Testis (tissue), 3 donors: Measurements from ENCODE around the gene DAB1. TPM values are rescaled to one million over a fixed set of nuclear protein-coding genes. Genes with fewer than 3 reads are reported as not detected.

Source experiments
- DNase-seq: peaks from one replicate; pipeline ENCODE4 v3.0.0-alpha.2; 2019
- H3K27ac ChIP-seq, 2 donors: fragments of 200-600 bp; sonication (generic); one replicate each; pipeline ENCODE4 v1.5.1; 2019
- H3K27me3 ChIP-seq: fragments of 200-600 bp; sonication (generic); one replicate; pipeline ENCODE4 v1.5.1; 2019
- H3K36me3 ChIP-seq: fragments of 200-600 bp; sonication (generic); one replicate; pipeline ENCODE4 v1.5.1; 2017; ENCODE audit warnings: low read depth; ENCODE audit errors: missing control alignments
- H3K4me1 ChIP-seq: fragments of 200-600 bp; sonication (generic); one replicate; pipeline ENCODE4 v1.5.1; 2019
- H3K4me3 ChIP-seq, 2 donors: fragments of 200-600 bp; sonication (generic); one replicate each; pipeline ENCODE4 v1.5.1; 2017 to 2019
- H3K9me3 ChIP-seq: fragments of 200-600 bp; sonication (generic); one replicate; pipeline ENCODE4 v1.5.1; 2017
- POLR2A ChIP-seq: fragments of 450-650 bp; IDR thresholded peaks from one replicate; pipeline ENCODE4 v1.6.1; 2017; ENCODE audit warnings: antibody characterized with exemption, mild to moderate bottlenecking, moderate library complexity
- WGBS, 2 donors: methylation state at CpG; one replicate each; pipeline ENCODE4 v1.1.5; 2018; 5-methylcytosine and 5-hydroxymethylcytosine counted together
- intact Hi-C: fragments of 100-400 bp; cut with DNase I; formaldehyde crosslinking; loops from one replicate; pipeline ENCODE4 v1.15.1; 2023; ENCODE audit warnings: low total_unique reads
- polyA plus RNA-seq: library from polyadenylated mRNA; stranded (reverse); fragments of 350-450 nt; fragmentation: Illumina TruSeq; extraction: RNeasy Lipid Tissue Mini Kit (QIAGEN cat#74804); gene quantifications from one replicate; pipeline ENCODE4 v1.2.3, GENCODE V29; 2014; ENCODE audit warnings: low read depth, low replicate concordance; ENCODE audit not compliant: insufficient read depth
- total RNA-seq, 2 donors: library from RNA; depleted of rRNA; stranded (reverse); fragments of >200 nt; gene quantifications; one replicate each; pipeline ENCODE4 v1.2.3, GENCODE V29; 2016
- TF ChIP-seq, protein P1 (sequence below), 3 experiments: fragments of 450-650 bp in 2 of 3; fragments of 200-600 bp in 1 of 3; sonication (generic) in 1 of 3; IDR thresholded peaks; one replicate each; pipeline ENCODE4 v1.5.1; 2016 to 2019; ENCODE audit warnings: antibody characterized with exemption in 3 of 3, mild to moderate bottlenecking in 2 of 3, moderate library complexity in 1 of 3

Gene DAB1
- total and polyA plus RNA-seq, 3 donors from 2014 or later = 0.79 to 1.7 (median 1.2) TPM

DNA sequence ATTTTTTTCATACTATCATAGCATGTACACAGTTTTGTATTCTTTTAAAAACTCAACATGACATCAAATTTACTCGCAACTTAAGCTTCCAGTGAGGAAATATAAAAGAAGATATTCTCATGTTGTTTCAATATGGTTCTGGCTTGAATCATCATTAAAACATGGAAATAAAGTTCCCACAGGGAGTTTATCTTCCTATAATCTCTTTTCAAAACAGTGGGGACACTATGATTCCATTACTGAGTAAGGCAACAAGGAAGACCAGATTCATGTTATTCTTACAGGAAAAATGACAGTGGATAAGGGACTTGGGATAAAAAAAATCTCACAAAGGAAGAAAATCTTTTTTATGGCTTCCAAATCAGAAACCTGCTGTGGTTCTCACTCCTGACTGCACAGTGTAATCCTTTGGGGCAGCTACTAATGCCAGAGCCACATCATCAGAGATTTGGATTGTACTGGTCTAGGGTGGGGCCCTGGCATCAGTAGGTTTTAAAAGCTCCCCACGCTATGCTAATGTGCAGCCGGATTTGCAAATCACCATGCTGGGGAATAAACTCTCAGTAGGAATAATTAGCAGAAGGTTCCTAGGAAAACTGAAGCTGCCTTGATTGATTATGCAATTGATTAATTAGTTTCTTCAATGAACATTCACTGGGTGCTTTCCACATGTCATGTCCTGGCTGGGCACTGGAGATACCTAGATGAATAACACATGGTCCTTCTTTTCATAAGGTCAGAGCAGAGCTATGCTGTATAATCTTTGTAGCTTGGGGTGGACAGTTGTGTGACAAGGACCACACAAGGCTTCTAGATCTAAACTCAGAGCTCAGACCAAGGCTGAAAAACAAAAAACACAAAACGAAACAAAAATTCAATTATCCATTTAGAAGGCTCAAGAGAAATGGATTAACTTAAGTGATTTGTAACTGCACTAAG is 386.9 kb downstream of the DAB1 start:
- 57 to 66% methylated on average over 4 of the region's 4 CpGs for WGBS, 2 donors
- no peaks in the 10 kb centered on the region for H3K4me1 ChIP-seq
- H3K27ac ChIP-seq = no peak overlapping the region
- intact Hi-C loops = no loop called here
- TF ChIP-seq, protein P1, sequence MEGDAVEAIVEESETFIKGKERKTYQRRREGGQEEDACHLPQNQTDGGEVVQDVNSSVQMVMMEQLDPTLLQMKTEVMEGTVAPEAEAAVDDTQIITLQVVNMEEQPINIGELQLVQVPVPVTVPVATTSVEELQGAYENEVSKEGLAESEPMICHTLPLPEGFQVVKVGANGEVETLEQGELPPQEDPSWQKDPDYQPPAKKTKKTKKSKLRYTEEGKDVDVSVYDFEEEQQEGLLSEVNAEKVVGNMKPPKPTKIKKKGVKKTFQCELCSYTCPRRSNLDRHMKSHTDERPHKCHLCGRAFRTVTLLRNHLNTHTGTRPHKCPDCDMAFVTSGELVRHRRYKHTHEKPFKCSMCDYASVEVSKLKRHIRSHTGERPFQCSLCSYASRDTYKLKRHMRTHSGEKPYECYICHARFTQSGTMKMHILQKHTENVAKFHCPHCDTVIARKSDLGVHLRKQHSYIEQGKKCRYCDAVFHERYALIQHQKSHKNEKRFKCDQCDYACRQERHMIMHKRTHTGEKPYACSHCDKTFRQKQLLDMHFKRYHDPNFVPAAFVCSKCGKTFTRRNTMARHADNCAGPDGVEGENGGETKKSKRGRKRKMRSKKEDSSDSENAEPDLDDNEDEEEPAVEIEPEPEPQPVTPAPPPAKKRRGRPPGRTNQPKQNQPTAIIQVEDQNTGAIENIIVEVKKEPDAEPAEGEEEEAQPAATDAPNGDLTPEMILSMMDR (IDR thresholded peaks at IDR 0.05) = no peak
- TF ChIP-seq POLR2A = no peak
- H3K36me3 ChIP-seq = no peaks in the 10 kb centered on the region
- H3K4me3 ChIP-seq = no peak overlapping the region
- DNase-seq = no peak
- no peaks in the 10 kb centered on the region for H3K27me3 ChIP-seq
- H3K9me3 ChIP-seq = no peaks in the 10 kb centered on the region

DNA sequence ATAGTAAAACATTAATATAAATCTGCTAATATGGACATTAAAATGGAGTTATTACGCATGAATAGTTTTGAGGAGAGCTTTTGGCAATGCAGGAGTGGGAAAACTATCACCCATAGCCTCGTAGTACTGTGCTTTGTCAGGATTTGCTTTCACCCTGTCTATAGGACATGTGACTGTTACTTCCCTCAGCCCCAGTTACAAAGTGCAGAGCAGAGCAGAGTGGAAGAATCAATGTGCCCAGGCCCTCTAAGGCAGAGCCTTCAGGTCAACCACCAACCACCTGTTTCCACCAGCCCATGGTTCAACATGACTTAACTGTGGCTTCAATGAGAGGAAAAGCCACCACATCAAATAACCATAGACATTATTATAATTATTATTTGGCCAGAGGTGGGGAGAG is 389.1 kb downstream of the DAB1 start:
- Histone ChIP-seq H3K4me1 (no peaks in the 10 kb centered on the region), H3K4me3 (no peak overlapping the region), H3K27ac (no peak overlapping the region), H3K27me3 (no peaks in the 10 kb centered on the region), H3K9me3 (no peaks in the 10 kb centered on the region), H3K36me3 (no peaks in the 10 kb centered on the region)
- intact Hi-C loops = no loop called here
- DNase-seq = no peak
- no peak for TF ChIP-seq POLR2A
- TF ChIP-seq, protein P1 (IDR thresholded peaks at IDR 0.05) = no peak
- 85 to 96% methylated on average over 2 of the region's 2 CpGs for WGBS, 2 donors

DNA sequence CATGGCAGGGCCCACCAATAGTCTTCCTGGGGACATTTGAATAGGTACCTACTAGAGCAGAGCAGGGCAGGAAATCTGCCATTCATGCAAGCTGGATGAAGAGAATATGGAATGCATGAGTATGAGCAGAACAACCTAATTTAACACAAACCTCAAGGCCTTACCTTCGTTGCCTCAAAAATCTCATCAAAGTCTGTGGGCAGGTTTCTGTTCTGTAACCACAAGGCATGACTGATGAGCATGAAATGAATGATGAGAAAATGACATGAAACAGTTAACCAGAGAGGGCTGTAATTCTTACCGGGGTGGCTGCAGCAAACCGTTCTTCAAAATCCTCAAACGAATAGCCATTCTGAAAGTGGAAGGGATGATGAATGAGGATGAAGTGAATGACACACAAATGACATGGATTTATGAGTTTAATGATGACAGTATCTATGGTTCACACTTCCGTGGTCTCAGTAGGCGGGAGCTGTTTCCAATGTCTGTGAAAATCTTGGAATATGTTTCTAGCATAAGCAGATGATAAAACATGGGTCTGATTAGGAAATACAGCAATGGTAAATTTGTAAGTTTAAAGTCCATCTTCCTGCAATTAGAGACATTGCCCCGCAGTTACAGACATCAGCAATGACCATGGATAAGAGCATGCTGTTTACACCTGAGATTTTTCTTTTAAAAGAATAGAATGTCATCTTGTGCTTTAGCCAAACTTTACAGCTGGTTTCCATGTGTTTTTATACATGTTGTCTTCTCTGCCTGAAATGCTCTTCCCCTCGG is 390.4 kb downstream of the DAB1 start:
- WGBS, 2 donors = 75 to 77% methylated on average over 8 of the region's 8 CpGs
- Histone ChIP-seq H3K4me3 (no peak overlapping the region), H3K27ac (no peak overlapping the region), H3K27me3 (no peaks in the 10 kb centered on the region), H3K9me3 (no peaks in the 10 kb centered on the region), H3K4me1 (no peaks in the 10 kb centered on the region), H3K36me3 (no peaks in the 10 kb centered on the region)
- no peak for TF ChIP-seq POLR2A
- TF ChIP-seq, protein P1 (IDR thresholded peaks at IDR 0.05) = no peak
- DNase-seq = no peak
- intact Hi-C loops = no loop called here

DNA sequence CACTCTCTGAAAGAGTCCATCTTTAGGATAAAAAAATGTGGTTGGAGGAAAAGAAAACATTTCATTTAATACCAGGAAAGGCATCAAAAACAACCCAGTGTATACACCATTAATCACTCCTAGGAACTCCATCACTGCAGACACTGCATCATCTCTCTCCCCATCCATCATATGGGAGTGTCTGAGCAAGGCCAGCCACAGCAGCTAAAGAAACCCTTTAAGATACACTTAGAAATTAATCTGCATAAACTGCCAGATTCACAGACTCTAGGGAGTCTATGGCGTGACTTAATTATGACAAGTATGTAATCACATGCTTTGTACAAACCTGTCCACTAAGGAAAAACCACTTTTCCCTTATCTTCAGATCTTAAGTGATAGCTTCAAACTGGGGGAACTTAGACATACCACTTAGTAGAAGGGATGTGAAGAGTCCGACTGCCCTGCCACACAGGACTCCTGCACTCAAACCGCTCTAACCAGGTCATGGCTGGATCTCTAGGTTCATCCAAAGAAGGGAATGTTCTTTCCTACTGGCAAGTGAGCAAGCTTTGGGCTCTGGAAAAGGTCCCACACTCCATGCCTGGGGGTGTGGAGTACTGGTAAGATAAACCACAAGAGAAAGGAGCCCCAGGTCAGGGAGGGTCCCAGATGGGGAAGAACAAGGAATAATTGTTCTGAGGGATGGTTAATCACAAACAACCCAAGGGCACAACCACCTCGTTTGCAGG is 397.1 kb downstream of the DAB1 start:
- Histone ChIP-seq H3K27me3 (no peaks in the 10 kb centered on the region), H3K27ac (peak overlapping the region in 1 of 2 donors; percentile 43), H3K36me3 (no peaks in the 10 kb centered on the region), H3K4me1 (peaks cover 8% of the 10 kb centered on the region), H3K9me3 (no peaks in the 10 kb centered on the region), H3K4me3 (no peak overlapping the region)
- peak; percentile 41 for DNase-seq
- TF ChIP-seq, protein P1 (IDR thresholded peaks at IDR 0.05) = no peak
- TF ChIP-seq POLR2A = no peak
- intact Hi-C loops = no loop called here
- WGBS, 2 donors = 36 to 56% methylated on average over 4 of the region's 4 CpGs
